Kidney capillary endothelial cell (primary cell): ENCODE results near the gene PIK3CD.
"Not testable (repeated sequence)": the region's sequence is repeated elsewhere in the genome, so short reads cannot be mapped to it uniquely, and the experiment has no call there.

ENCODE experiments used
- DNase-seq: peaks from one replicate; pipeline ENCODE4 v3.0.0-alpha.2; 2018; ENCODE audit warnings: low spot score

Gene PIK3CD

DNA sequence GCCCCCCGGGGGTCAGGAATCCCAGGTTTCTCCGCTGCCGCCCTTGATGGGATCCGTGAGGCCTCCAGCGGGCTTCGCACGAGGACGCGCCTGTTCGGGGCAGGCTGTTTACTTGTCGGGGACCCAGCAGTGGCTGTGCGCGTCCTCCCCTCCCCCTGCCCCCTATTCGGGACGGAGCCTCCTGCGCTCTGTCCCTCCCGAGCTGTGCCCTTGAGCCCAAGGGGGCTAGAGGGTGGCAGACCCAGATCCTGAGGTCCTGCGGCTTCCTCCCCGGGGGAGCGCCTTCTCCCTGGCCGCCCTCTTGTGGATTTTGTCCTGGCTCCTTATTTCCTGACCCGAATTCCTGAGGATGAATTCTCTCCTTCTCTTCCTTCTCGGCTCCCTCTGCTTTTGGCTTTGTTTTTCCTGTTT, 38.4 kb downstream of the PIK3CD start:
- DNase-seq: no peak

DNA sequence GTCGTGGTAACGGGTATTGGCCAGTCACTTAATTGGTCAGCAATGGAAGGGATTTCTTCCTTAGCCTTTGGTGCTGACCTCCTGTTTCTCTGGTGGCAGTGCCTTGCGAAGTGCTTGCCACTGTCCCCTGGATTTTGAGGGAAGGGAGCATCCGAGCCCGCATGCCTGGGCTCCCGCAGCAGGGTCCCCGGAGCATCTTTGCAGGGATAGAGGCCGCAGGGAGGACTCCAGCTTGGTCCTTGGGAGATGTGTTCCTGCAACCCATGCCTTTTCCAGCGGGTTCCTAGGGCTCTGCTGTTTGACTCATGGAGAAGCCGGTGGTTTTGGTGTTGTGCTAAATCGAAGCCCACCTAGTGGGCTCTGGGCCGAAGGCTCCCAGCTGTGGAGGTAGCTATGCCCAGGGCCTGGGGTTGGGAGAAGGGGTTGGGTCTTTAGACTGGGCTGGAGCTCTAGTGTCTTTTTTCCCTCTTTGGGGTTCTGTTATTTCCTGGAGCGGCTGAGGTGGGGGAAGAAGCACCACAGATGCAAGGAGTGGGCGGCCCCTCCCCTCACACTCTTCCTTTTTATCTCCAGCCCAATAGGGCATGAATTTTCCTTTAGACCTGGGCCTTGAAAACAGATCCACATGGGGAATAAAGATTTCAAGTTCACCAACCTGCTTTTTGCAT, 39.0 kb downstream of the PIK3CD start:
- peak; percentile 19 for DNase-seq

DNA sequence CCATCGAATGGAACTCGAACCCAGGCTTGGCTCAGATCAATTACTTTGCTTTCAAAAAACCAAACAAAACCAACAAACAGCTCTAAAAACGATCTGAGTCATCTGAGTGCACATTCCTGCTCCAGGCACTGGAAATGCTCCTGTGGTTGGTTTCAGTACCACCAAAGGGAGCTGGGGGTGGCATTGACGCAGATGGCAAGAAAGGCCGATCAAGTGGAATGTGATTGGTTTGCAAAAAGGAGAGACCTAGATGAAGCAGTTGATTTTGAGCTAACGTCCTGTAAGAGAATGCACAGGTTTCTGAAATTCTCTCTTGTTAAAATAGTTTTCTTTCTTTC, 39.5 kb downstream of the PIK3CD start:
- no peak for DNase-seq

DNA sequence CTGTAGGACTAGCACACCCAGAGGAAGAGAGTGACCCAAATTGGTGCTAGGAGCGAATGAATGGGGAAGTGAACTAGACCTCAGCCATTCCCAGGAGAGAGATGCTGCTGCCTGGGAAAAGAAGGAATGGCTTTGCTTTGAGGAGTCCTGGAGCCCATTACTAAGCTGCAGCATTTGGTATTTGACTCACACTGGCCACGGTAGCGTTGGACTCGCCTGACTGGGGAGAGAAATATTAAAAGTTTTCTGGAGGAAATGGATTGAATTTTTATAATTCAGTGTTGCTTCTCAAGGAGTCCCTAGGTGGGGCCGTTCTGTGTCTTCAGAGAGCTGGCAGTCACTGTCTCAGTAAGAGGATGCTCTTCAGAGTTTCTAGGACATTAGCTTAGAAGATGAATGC, 40.2 kb downstream of the PIK3CD start:
- no peak for DNase-seq

DNA sequence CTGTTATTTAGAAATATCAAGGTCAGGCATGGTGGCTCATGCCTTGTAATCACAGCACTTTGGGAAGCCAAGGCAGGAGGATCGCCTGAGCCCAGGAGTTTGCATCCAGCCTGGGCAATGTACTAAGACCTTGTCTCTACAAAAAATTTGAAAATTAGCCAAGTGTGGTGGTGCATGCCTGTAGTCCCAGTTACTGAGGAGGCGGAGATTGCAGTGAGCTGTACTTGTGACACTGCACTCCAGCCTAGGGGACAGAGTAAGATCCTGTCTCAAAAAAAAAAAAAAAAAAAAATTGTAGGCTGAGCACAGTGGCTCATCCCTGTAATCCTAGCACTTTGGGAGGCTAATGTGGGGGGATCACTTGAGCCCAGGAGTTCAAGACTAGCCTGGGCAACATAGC, 45.3 kb downstream of the PIK3CD start:
- no peak for DNase-seq

DNA sequence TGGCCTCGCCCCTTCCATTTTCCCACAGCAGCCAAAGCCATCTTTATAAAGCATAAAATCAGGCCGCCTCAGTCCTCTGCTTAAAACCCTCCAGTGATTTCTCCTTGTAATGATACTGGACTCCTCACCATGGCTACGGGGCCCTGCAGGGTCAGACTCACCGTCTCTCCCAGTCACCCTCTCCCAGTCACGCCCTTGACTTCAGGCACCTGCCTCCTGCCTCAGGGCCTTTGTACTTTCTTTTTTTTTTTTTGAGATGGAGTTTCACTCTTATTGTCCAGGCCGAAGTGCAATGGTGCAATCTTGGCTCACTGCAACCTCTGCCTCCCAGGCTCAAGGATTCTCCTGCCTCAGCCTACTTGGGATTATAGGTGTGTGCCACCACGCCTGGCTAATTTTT, 47.8 kb downstream of the PIK3CD start:
- DNase-seq: no peak

DNA sequence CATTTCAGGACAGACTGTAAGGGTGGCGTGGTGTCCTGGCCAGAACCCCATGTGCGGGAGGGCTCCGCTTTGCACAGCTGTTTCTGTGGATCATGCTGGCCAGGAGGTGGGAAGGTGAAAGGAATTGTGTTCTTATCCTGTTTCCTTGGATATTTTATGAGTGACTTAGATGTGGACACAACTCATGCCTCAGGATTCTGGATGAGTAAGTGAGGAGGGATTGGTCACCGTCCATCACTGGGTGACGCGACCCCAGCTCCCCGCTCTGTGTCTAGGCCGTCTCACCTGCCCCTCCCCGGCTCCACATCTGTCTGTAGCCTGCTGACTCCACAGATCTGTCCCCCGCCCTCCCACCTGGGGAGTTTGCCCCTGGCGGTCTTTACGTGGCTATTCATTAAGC, 48.8 kb downstream of the PIK3CD start:
- peak; percentile 86 for DNase-seq

DNA sequence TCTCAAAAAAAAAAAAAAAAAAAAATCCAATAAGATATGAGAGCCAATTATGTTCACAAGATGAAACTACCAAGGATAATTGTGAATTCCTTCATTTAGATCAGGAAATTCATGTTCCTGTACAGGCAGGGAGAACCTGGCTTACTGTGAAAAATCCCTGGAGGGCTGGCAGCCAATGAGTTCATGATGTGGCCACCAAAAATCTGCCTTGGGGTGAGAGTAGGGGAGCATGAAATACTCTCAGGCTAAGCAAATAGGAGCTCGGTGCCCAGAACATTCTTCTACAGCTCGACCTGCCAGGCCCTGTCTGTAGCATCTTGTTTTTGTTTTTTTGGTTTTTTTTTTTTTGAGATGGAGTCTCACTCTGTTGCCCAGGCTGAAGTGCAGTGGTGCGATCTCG, 50.1 kb downstream of the PIK3CD start:
- no peak for DNase-seq

DNA sequence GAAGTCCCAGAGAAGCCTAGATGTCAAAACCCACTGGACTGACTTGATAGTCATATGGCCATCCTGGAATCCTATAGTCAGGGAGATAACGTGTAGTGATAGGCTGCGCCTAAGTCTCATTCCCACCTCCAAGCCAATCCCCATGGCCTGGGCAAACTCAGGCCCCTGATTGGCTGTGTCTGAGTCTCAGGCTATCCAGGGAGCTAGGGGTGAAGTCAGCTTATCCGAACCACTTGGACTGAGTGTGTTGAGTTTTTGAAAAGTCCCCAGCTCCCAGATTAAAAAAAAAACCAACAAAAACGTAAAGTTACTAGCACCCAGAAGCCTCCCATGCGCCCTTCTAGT, 51.6 kb downstream of the PIK3CD start:
- DNase-seq: no peak

DNA sequence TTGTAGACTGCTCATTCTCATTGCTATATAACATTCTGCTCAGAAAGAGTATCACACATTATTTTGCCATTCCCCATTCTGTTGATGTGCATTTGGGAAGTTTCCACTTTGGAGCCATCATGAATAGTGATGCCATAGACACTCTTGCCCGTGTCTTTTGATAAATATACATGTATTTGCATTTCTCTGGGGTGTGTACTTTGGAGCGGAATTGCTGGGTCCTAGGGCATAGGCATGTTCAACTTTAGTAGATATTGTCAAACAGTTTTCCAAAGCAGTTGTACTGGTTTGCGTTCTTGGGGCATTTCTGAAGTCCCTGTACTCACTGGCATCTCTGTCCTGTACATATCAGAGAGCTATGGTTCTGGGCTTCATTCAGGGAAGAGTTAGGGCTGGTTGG, 52.1 kb downstream of the PIK3CD start:
- DNase-seq: no peak

DNA sequence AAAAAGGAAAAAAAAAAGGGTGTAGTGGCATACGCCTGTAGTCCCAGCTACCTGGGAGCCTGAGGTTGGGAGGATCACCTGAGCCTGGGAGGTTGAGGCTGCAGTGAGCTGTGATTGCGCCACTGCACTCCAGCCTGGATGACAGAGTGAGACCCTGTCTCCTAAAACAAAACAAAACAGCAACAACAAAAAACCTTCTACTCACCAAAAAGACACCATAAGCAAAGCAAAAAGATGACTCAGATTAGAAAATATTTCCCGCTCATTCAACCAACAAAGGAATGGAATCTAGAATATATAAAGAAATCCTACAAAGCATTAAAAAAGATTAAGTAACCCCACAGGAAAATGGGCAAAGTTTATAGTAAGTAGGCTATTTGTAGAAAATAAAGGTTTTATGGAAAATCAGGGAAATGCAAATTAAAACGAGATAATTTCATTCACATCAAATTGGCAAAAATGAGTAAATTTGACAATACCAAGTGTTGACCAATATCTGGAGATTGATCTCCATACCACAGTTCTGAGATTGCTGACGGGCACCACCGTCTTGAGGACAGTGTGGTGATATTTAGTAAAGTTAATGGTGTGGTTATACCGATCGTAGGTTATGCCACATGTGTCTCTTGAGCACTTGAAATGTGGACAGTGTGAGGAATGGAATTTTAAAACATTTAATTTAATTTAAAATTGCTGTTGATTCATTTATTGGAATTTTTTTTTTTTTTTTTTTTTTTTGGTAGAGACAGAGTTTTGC, 54.0 kb downstream of the PIK3CD start:
- DNase-seq: no peak

DNA sequence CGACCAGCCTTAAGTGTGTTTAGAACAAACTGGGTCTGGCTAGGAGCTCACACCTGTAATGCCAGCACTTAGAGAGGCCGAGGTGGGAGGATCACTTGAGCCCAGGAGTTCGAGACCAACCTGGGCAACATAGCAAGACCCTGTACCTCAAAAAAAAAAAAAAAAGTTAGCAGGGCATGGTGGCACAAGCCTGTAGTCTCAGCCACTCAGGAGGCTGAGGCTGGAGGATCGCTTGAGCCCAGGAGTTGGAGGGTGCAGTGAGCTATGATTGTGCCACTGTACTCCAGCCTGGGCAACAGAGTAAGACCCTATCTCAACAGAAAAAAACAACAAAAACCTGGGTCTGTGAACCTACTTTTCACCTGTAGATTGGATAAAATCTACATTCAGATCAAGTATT, 54.6 kb downstream of the PIK3CD start:
- DNase-seq: no peak

DNA sequence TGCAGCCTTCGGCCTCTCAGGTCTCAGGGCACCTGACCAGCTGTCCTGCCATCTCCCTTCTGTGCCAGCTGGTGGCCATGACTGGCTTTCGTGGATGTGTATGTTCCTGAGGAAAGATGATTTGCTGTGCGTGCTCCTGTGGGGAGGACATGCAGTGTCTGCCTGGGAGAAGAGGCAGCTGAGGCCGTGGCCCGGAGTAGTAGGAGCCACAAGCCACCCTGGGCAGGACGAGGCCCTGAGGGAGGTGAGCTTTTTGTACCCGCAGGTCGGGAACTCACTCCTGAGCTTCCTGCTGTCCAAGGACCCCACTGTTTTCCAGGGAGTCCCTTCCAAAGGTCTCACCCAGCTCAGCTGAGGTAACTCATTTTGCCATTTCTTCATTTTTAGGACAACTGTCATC, 58.5 kb downstream of the PIK3CD start:
- DNase-seq: no peak

DNA sequence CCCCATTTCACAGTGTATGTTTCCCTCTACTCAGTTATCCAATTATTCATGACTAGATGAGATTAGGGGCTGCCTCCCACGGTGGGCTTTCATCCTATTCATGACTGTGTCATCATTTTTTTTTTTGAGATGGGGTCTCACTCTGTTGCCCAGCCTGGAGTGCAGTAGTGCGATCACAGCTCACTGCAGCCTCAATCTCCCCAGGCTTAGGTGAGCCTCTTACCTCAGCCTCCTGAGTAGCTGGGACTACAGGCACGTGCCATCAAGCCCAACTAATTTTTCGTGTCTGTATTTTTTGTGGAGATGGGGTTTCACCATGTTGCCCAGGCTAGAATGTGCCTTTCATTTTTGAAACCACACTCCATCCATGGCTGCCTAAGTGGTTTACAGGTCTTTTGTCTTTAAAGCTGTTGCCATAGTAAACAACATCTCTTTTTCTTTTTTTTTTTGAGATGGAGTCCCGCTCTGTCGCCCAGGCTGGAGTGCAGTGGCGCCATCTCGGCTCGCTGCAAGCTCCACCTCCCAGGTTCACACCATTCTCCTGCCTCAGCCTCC, 60.0 kb downstream of the PIK3CD start:
- no peak for DNase-seq

DNA sequence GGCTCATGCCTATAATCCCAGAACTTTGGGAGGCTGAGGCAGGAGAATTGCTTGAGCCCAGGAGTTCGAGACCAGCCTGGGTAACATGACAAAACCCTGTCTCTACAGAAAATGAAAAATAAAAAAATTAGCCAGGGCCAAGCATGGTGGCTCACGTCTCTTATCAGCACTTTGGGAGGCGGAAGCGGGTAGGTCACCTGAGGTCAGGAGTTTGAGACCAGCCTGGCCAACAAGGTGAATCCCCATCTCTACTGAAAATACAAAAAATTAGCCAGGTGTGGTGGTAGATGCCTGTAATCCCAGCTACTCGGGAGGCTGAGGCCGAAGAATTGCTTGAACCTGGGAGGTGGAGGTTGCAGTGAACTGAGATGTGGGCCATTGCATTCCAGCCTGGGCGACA, 61.2 kb downstream of the PIK3CD start:
- not testable (repeated sequence) for DNase-seq

DNA sequence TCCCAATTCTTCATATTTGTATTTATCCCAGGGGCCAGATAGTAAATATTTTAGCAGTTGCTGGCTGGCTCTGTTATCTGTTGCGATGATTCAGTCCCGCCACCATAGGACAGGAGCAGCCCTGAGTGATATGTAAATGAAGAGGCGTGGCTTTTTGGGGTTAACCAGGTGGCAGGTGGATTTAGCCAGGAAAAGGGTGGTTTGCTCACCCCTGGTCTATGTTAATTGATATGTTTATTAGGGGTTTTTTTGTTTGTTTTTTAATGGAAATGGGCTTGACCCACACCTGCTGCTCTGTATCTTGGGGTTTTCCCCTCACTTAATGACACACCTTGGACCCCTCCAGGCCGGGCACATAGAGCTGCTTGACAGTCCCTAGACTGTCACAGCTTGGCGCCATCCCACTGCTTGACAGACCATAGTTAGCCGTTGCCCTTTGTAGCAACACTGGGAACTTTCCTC, 62.8 kb downstream of the PIK3CD start:
- no peak for DNase-seq

DNA sequence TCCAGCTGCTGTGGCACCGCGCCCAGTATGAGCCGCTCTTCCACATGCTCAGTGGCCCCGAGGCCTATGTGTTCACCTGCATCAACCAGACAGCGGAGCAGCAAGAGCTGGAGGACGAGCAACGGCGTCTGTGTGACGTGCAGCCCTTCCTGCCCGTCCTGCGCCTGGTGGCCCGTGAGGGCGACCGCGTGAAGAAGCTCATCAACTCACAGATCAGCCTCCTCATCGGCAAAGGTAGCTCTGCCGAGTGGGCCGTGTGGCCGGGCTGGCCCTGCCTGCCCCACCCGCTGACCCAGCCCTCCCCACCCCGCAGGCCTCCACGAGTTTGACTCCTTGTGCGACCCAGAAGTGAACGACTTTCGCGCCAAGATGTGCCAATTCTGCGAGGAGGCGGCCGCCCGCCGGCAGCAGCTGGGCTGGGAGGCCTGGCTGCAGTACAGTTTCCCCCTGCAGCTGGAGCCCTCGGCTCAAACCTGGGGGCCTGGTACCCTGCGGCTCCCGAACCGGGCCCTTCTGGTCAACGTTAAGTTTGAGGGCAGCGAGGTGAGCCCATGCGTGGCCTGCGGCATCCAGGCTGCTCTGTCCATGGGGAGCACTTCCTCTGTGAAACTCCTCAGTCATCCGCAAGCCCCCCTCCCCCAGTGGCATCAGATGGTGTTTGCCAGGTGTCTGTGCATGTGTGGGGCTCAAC, 64.2 kb downstream of the PIK3CD start:
- DNase-seq: no peak

DNA sequence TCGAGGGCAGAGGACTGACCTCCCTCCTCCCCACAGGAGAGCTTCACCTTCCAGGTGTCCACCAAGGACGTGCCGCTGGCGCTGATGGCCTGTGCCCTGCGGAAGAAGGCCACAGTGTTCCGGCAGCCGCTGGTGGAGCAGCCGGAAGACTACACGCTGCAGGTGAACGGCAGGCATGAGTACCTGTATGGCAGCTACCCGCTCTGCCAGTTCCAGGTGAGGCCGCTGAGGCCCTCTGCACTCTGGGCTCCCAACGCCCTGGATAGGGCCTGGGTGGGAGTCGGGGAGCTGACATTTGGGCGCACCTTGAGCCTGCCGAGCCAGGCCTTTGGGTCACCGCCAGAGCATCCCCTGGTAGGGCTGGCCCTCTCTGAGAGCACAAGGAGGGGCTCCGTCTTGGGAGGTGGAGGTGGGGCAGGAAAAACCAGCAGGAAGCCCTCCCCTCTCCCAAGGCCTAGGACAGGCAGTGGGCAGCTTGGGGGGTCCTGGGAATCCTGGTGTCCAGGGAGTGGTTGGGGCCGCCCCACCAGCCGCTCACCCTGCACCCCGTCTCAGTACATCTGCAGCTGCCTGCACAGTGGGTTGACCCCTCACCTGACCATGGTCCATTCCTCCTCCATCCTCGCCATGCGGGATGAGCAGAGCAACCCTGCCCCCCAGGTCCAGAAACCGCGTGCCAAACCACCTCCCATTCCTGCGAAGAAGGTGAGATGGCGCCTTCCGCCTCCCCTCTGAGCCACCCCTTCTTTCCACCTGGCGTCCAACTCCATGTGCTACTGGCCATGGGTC, 65.1 kb downstream of the PIK3CD start:
- DNase-seq: no peak

DNA sequence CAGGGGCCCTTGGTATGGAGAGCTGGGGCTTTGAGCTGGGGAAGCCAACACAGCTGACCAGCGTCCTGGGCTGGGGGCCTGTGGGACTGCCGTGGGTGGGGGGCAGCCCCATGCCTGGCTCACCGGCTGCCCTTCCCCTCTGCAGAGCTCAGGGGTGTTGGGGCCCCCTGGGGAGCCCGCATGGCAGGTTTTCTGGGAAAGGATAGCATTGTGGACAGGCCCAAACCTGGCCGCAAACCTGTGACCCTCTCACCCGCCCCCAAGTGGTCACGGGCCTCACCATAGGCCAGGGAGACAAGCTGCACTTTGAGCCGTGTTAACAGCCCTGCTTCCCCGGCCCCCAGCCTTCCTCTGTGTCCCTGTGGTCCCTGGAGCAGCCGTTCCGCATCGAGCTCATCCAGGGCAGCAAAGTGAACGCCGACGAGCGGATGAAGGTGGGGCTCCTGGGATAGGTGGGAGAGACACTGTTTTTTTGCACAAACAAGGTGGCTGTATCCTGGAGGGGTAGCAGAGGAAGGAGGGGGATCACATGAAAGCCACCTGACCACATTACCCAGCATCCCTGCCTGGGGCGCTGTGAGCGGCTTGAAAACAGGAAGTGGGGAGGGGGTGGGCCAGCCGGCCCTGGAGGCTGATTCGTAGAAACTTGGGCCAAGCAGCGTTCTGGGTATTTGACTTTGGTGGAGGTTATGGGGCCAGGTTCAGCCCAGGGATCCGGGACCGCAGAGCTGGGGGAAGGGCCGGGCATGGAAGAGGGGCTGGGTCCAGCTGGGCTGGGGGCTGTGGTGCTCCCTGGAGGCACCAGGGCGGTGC, 65.9 kb downstream of the PIK3CD start:
- DNase-seq: no peak

DNA sequence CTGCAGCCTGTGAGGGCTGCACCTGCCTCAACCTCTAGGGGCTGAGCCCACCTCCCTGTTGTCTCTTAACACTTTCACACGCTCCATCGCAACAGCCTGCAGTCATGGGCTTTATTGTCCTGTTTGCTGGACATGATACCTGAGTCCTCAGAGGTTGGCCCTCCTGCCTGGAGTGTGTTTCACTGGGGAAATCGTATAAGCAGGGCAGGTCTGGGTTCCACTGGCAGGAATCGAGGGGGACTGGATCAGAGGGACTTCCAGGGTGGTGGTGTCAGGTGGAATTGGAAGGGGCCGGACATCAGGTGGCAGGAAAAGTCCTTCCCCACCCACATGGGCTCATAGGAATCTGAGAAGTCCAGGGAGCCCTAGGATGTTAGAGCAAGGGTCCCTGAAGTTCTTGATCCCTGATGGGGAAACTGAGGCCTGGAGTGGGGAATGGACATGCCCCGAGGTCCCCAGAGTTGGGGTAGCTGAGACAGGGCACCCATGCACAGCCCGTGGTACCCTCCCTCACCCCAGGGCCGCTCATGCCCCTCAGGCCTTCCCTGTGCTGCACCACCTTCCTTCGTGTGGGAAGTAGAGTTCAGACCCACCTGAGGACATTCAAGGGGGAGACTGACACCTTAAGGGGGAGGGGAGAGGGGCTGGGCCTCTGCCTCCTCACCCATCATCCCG, 66.6 kb downstream of the PIK3CD start:
- DNase-seq: no peak
